Keratinocyte (primary cell): ENCODE data around the gene REX1BD. TPM values are rescaled to one million over a fixed set of nuclear protein-coding genes. Genes with fewer than 3 reads are reported as not detected.

Experiments used
- DNase-seq: peaks from one replicate; pipeline ENCODE4 v3.0.0-alpha.2; 2011; ENCODE audit warnings: low read depth, missing footprints, low spot score
- FAIRE-seq: peaks from 2 replicates; lab custom pipeline; 2011; peaks lifted over from hg19 to GRCh38; lab: Jason Lieb, UNC
- H2AFZ ChIP-seq: 2 replicates; pipeline ENCODE4 v1.6.0; 2012; ENCODE audit warnings: low read length, control low read depth, inconsistent platforms; ENCODE audit not compliant: control insufficient read depth
- H3K27ac ChIP-seq: 2 replicates; pipeline ENCODE4 v1.5.1; 2011; ENCODE audit warnings: low read length; ENCODE audit not compliant: control insufficient read depth, insufficient read depth
- H3K27me3 ChIP-seq: 3 replicates; pipeline ENCODE4 v1.6.0; 2011; ENCODE audit warnings: low read length; ENCODE audit not compliant: control insufficient read depth, insufficient read depth; ENCODE audit errors: extremely low read depth
- H3K36me3 ChIP-seq, 2 experiments: 2 replicates in 1 of 2; 3 replicates in 1 of 2; pipeline ENCODE4 v1.5.1; 2011; ENCODE audit warnings: low read length in 2 of 2, mild to moderate bottlenecking in 1 of 2; ENCODE audit not compliant: control insufficient read depth in 2 of 2, insufficient read depth in 2 of 2; ENCODE audit errors: extremely low read depth in 1 of 2
- H3K4me1 ChIP-seq: 3 replicates; pipeline ENCODE4 v1.5.1; 2011; ENCODE audit warnings: low read length; ENCODE audit not compliant: control insufficient read depth, insufficient read depth; ENCODE audit errors: extremely low read depth
- H3K4me2 ChIP-seq: 3 replicates; pipeline ENCODE4 v1.6.0; 2011; ENCODE audit warnings: low read depth, low read length; ENCODE audit not compliant: control insufficient read depth, insufficient read depth; ENCODE audit errors: extremely low read depth
- H3K4me3 ChIP-seq, 3 experiments: fragments of 200-600 bp in 1 of 3; sonication (generic) in 1 of 3; 2 replicates in 2 of 3; 3 replicates in 1 of 3; pipeline ENCODE4 v1.5.1; 2011 to 2016; ENCODE audit warnings: low read length in 3 of 3, mild to moderate bottlenecking in 3 of 3, control low read depth in 2 of 3, inconsistent platforms in 1 of 3, low read depth in 1 of 3, mixed read lengths in 1 of 3, mixed run types in 1 of 3, moderate library complexity in 1 of 3; ENCODE audit not compliant: control insufficient read depth in 2 of 3, insufficient read depth in 2 of 3; ENCODE audit errors: extremely low read depth in 1 of 3
- H3K79me2 ChIP-seq: 2 replicates; pipeline ENCODE4 v1.6.0; 2012; ENCODE audit warnings: low read length; ENCODE audit not compliant: control insufficient read depth, insufficient read depth
- H3K9ac ChIP-seq: 3 replicates; pipeline ENCODE4 v1.6.0; 2011; ENCODE audit warnings: low read length; ENCODE audit not compliant: control insufficient read depth, insufficient read depth; ENCODE audit errors: extremely low read depth
- H3K9me1 ChIP-seq: 3 replicates; pipeline ENCODE4 v1.6.0; 2011; ENCODE audit warnings: low read length; ENCODE audit not compliant: control insufficient read depth, insufficient read depth; ENCODE audit errors: extremely low read depth
- H3K9me3 ChIP-seq: 2 replicates; pipeline ENCODE4 v1.5.1; 2012; ENCODE audit warnings: low read depth, low read length; ENCODE audit not compliant: control insufficient read depth
- H4K20me1 ChIP-seq: 3 replicates; pipeline ENCODE4 v1.6.0; 2011; ENCODE audit warnings: low read length; ENCODE audit not compliant: control insufficient read depth, insufficient read depth; ENCODE audit errors: extremely low read depth
- CTCF ChIP-seq, 3 experiments: IDR thresholded peaks in 1 of 3; conservative IDR thresholded peaks in 1 of 3; optimal IDR thresholded peaks in 1 of 3; 2 replicates in 2 of 3; 3 replicates in 1 of 3; pipeline versions ENCODE3 to v1.5.1; 2011; ENCODE audit warnings: low read length in 3 of 3, mild to moderate bottlenecking in 3 of 3, moderate library complexity in 2 of 3, control low read depth in 1 of 3, inconsistent platforms in 1 of 3; ENCODE audit not compliant: insufficient read depth in 2 of 3; ENCODE audit errors: extremely low read depth in 1 of 3
- EZH2 ChIP-seq: IDR thresholded peaks from one replicate; pipeline ENCODE4 v1.6.1; 2012; ENCODE audit warnings: inconsistent platforms, mild to moderate bottlenecking, low read length, moderate library complexity
- dilution Hi-C: fragments of 300-500 bp; cut with MboI; formaldehyde crosslinking; loops from one replicate; pipeline ENCODE4 v1.7.0; 2020; ENCODE audit warnings: low sequenced_read_pairs; ENCODE audit not compliant: extremely low pct_ligation_motif_present
- polyA plus RNA-seq, 5 experiments: library from polyadenylated mRNA; depleted of rRNA in 3 of 5; stranded (reverse) in 3 of 5; stranded (forward) in 1 of 5; unstranded in 1 of 5; fragments of >200 nt; gene quantifications; 1 replicate in 1 of 5; 2 replicates in 3 of 5; 3 replicates in 1 of 5; pipeline versions ENCODE4 v1.2.1 to v1.2.3, GENCODE V29; 2011 to 2012; ENCODE audit warnings: missing spikeins in 2 of 5, low read depth in 1 of 5, low replicate concordance in 1 of 5

Gene REX1BD
- polyA plus RNA-seq, 1 donor (not counting 4 experiments of a cell fraction or from before 2014, with no cell fraction given), result 31.9 TPM

DNA sequence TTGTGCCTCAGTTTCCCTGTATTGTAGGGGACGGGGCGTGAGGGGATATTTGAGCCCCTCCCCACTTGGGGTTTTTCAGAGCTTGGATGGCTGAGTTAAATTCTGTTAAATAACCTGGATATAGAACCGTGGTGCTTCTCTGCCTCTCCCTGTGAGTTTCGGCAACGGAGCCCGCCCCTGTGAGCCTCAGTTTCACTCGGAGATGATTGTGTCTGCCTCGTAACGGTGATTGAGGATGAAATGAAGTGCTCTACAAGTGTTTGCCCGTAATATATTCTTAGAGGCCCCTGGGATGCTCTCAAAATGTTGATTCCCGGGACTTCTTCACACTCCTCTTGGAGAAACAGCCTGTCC lies 30.4 kb upstream of the REX1BD start:
- Histone ChIP-seq H3K4me2 (peak overlapping the region; percentile 100), H2AFZ (peak overlapping the region; percentile 33), H3K9me3 (no peaks in the 10 kb centered on the region), H3K27ac (peak overlapping the region; percentile 86), H3K9me1 (no peaks in the 10 kb centered on the region), H3K27me3 (no peaks in the 10 kb centered on the region), H3K4me3 (peak overlapping the region; percentile 87 to 100 (median 98)), H3K36me3 (peaks cover 11 to 18% of the 10 kb centered on the region in 2 experiments), H3K9ac (peak overlapping the region; percentile 93), H3K79me2 (peaks cover 34% of the 10 kb centered on the region), H4K20me1 (no peaks in the 10 kb centered on the region), H3K4me1 (peaks cover 11% of the 10 kb centered on the region)
- DNase-seq (no peak), FAIRE-seq (no peak)
- no peak for TF ChIP-seq CTCF (optimal IDR thresholded peaks at IDR 0.05 in 1 of 3, IDR thresholded peaks at IDR 0.05 in 1 of 3, conservative IDR thresholded peaks at IDR 0.05 in 1 of 3; ENCODE audit: extremely low read depth in 1 of 3, insufficient read depth in 2 of 3, low read length in 3 of 3)
- TF ChIP-seq EZH2, result no peak
- dilution Hi-C loops, result no loop called here

GRCh38 chr19:18558604-18559003 lies 30.0 kb upstream of the REX1BD start:
- DNase-seq (no peak), FAIRE-seq (no peak)
- H3K79me2 ChIP-seq, result peaks cover 34% of the 10 kb centered on the region
- H2AFZ ChIP-seq, result no peak overlapping the region
- H3K4me3 ChIP-seq, result peak overlapping the region; percentile 87 to 100 (median 98)
- H3K9me1 ChIP-seq, result no peaks in the 10 kb centered on the region
- no peaks in the 10 kb centered on the region for H4K20me1 ChIP-seq
- H3K4me2 ChIP-seq, result peak overlapping the region; percentile 100
- H3K27me3 ChIP-seq, result no peaks in the 10 kb centered on the region
- H3K36me3 ChIP-seq, result peaks cover 11 to 18% of the 10 kb centered on the region in 2 experiments
- H3K9me3 ChIP-seq, result no peaks in the 10 kb centered on the region
- no peak for TF ChIP-seq CTCF (optimal IDR thresholded peaks at IDR 0.05 in 1 of 3, IDR thresholded peaks at IDR 0.05 in 1 of 3, conservative IDR thresholded peaks at IDR 0.05 in 1 of 3; ENCODE audit: extremely low read depth in 1 of 3, insufficient read depth in 2 of 3, low read length in 3 of 3)
- no peak for TF ChIP-seq EZH2
- H3K4me1 ChIP-seq, result peaks cover 11% of the 10 kb centered on the region
- dilution Hi-C loops, result no loop called here
- peak overlapping the region; percentile 86 for H3K27ac ChIP-seq
- H3K9ac ChIP-seq, result peak overlapping the region; percentile 93
